Liver (tissue), 3 donors: ENCODE results near the gene ATP8B3.

Experiments used
- EGR1 ChIP-seq, 2 donors: IDR thresholded peaks; 2 replicates each; pipeline ENCODE4 v1.6.1; 2016 to 2018; ENCODE audit warnings: antibody characterized with exemption in 2 of 2, low read depth in 2 of 2
- FOXA1 ChIP-seq: IDR thresholded peaks from 2 replicates; pipeline ENCODE4 v1.6.1; 2016; ENCODE audit warnings: antibody characterized with exemption
- GABPA ChIP-seq, 2 donors: IDR thresholded peaks in 1 of 2; conservative IDR thresholded peaks in 1 of 2; 2 replicates each; pipeline ENCODE4 v1.6.1; 2016; ENCODE audit warnings: antibody characterized with exemption in 2 of 2, mild to moderate bottlenecking in 1 of 2, moderate library complexity in 1 of 2
- HNF4A ChIP-seq, 2 donors: conservative IDR thresholded peaks; 2 replicates each; pipeline ENCODE4 v1.6.1; 2016; ENCODE audit warnings: antibody characterized with exemption in 2 of 2, mild to moderate bottlenecking in 2 of 2
- MAX ChIP-seq: IDR thresholded peaks from 2 replicates; pipeline ENCODE4 v1.6.1; 2016; ENCODE audit warnings: antibody characterized with exemption
- RAD21 ChIP-seq, 2 donors: IDR thresholded peaks; 2 replicates each; pipeline ENCODE4 v1.6.1; 2016; ENCODE audit warnings: antibody characterized with exemption in 2 of 2, mild to moderate bottlenecking in 2 of 2
- TAF1 ChIP-seq: conservative IDR thresholded peaks from 2 replicates; pipeline ENCODE4 v1.6.1; 2016; ENCODE audit warnings: antibody characterized with exemption, mild to moderate bottlenecking
- YY1 ChIP-seq: IDR thresholded peaks from 2 replicates; pipeline ENCODE4 v1.6.1; 2016; ENCODE audit warnings: antibody characterized with exemption, mild to moderate bottlenecking
- TF ChIP-seq, protein P1 (sequence below): fragments of 150-350 bp; IDR thresholded peaks from 2 replicates; pipeline ENCODE4 v1.5.1; 2017; ENCODE audit warnings: improper control_type of control experiment, low read depth, low read length; ENCODE audit not compliant: missing input control
- TF ChIP-seq, protein P2 (sequence below): IDR thresholded peaks from 2 replicates; pipeline ENCODE4 v1.6.1; 2016; ENCODE audit warnings: antibody characterized with exemption, mild to moderate bottlenecking
- TF ChIP-seq, protein P3 (sequence below): IDR thresholded peaks from 2 replicates; pipeline ENCODE4 v1.6.1; 2016; ENCODE audit warnings: antibody characterized with exemption
- donor health status: healthy.
- donor health status: healthy.

GRCh38 chr19:1762243-1763117 is 49.6 kb downstream of the ATP8B3 start:
- TF ChIP-seq, protein P1, sequence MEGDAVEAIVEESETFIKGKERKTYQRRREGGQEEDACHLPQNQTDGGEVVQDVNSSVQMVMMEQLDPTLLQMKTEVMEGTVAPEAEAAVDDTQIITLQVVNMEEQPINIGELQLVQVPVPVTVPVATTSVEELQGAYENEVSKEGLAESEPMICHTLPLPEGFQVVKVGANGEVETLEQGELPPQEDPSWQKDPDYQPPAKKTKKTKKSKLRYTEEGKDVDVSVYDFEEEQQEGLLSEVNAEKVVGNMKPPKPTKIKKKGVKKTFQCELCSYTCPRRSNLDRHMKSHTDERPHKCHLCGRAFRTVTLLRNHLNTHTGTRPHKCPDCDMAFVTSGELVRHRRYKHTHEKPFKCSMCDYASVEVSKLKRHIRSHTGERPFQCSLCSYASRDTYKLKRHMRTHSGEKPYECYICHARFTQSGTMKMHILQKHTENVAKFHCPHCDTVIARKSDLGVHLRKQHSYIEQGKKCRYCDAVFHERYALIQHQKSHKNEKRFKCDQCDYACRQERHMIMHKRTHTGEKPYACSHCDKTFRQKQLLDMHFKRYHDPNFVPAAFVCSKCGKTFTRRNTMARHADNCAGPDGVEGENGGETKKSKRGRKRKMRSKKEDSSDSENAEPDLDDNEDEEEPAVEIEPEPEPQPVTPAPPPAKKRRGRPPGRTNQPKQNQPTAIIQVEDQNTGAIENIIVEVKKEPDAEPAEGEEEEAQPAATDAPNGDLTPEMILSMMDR: no peak
- TF ChIP-seq RAD21 (IDR thresholded peaks at IDR 0.05) (no peak), FOXA1 (no peak), GABPA (IDR thresholded peaks at IDR 0.05 in 1 of 2, conservative IDR thresholded peaks at IDR 0.05 in 1 of 2) (no peak), MAX (no peak), TAF1 (no peak), HNF4A (conservative IDR thresholded peaks at IDR 0.05) (no peak), EGR1 (IDR thresholded peaks at IDR 0.05; ENCODE audit: low read depth in 2 of 2) (no peak), YY1 (no peak)
- TF ChIP-seq, protein P2, sequence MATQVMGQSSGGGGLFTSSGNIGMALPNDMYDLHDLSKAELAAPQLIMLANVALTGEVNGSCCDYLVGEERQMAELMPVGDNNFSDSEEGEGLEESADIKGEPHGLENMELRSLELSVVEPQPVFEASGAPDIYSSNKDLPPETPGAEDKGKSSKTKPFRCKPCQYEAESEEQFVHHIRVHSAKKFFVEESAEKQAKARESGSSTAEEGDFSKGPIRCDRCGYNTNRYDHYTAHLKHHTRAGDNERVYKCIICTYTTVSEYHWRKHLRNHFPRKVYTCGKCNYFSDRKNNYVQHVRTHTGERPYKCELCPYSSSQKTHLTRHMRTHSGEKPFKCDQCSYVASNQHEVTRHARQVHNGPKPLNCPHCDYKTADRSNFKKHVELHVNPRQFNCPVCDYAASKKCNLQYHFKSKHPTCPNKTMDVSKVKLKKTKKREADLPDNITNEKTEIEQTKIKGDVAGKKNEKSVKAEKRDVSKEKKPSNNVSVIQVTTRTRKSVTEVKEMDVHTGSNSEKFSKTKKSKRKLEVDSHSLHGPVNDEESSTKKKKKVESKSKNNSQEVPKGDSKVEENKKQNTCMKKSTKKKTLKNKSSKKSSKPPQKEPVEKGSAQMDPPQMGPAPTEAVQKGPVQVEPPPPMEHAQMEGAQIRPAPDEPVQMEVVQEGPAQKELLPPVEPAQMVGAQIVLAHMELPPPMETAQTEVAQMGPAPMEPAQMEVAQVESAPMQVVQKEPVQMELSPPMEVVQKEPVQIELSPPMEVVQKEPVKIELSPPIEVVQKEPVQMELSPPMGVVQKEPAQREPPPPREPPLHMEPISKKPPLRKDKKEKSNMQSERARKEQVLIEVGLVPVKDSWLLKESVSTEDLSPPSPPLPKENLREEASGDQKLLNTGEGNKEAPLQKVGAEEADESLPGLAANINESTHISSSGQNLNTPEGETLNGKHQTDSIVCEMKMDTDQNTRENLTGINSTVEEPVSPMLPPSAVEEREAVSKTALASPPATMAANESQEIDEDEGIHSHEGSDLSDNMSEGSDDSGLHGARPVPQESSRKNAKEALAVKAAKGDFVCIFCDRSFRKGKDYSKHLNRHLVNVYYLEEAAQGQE: no peak
- TF ChIP-seq, protein P3, sequence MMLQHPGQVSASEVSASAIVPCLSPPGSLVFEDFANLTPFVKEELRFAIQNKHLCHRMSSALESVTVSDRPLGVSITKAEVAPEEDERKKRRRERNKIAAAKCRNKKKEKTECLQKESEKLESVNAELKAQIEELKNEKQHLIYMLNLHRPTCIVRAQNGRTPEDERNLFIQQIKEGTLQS: no peak
